ENCODE data around the gene POLA2. TPM values are rescaled to one million over a fixed set of nuclear protein-coding genes. Genes with fewer than 3 reads are reported as not detected.

Gene POLA2
- total RNA-seq, 2 experiments from 2014 or later: 55.2 to 63.8 TPM

DNA sequence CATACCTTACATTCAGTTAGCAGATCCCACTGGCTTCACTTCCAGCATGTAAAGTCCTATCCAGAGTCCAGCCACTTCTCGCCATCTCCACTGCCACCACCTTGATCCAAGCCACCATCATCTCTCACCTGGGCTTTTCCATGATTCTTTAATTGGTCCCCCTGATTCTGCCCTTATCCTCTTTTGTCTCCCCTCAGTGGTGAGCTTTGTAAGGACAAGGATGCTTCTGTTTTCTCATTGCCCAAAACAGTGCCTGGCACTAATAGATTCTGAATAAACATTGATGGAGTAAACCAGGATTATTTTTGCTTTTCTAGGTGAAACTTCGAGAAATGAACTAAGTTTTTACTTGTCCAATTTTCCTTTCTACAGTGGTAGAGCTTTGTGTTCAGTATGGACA, 4.4 kb downstream of the POLA2 start:
- H3K27me3 Mint-ChIP-seq: no peaks in the 10 kb centered on the region
- TF ChIP-seq, protein P1, sequence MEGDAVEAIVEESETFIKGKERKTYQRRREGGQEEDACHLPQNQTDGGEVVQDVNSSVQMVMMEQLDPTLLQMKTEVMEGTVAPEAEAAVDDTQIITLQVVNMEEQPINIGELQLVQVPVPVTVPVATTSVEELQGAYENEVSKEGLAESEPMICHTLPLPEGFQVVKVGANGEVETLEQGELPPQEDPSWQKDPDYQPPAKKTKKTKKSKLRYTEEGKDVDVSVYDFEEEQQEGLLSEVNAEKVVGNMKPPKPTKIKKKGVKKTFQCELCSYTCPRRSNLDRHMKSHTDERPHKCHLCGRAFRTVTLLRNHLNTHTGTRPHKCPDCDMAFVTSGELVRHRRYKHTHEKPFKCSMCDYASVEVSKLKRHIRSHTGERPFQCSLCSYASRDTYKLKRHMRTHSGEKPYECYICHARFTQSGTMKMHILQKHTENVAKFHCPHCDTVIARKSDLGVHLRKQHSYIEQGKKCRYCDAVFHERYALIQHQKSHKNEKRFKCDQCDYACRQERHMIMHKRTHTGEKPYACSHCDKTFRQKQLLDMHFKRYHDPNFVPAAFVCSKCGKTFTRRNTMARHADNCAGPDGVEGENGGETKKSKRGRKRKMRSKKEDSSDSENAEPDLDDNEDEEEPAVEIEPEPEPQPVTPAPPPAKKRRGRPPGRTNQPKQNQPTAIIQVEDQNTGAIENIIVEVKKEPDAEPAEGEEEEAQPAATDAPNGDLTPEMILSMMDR (IDR thresholded peaks at IDR 0.05): no peak
- CTCF ChIA-PET: interaction anchor here (1.0 to 3.0 kb wide), 5 partner anchors 12 to 64 kb away, joined by 3 to 16 read pairs (median 4); no protein-coding TSS in a partner anchor
- no peak overlapping the region for H3K4me3 Mint-ChIP-seq
- no peaks in the 10 kb centered on the region for H3K9me3 Mint-ChIP-seq
- DNase-seq (no peak), ATAC-seq (no peak)
- H3K36me3 Mint-ChIP-seq (ENCODE audit: low read depth): peaks cover 54% of the 10 kb centered on the region
- POLR2A ChIA-PET: interaction anchor here (0.7 to 1.2 kb wide), 5 partner anchors 11 to 64 kb away, joined by 3 to 4 read pairs (median 3); no protein-coding TSS in a partner anchor
- H3K4me1 Mint-ChIP-seq (ENCODE audit: low read depth): peaks cover 26% of the 10 kb centered on the region
- intact Hi-C loops (cut with micrococcal nuclease): no loop called here
- H3K27ac Mint-ChIP-seq: no peak overlapping the region

DNA sequence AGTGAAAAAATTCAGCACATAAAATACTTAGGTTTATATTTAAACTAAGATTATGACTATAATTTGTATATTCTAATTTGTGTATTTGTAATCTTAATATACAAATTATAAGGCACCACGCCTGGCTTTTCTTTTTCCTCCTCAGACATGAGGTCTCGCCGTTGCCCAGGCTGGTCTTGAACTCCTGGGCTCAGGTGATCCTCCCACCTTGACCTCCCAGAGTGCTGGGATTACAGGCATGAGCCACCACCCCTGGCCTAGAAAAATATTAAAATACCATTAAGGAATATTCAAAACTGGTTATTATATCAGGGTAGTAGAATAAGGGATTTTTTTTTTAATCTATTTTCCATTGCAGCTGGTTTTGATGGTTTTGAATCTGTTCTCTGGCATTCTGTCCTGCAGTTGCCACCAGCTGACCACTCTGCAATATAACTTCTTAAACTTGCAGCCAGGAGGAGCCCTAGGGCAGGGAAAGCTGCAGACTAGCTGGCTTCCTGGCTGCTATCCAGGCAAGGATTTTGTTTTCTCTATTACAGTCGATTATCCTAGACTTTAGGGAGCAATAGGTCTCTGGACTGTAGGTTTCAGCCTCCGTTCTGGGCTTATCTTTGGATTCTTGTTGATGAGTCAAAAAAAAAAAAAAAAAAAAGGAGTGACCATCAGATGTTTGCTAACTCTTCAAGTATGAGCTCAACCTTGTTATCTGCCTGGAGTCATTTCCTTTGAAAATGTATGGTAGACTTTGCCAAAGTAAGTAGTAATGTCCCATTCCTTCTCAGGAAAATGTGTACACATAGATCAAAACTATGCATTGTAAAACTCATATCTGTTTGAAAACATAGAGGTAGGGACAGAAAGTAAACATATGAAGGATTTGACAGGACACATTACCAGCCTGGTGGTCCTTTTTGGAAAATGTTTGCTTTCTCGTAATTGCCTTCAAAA, 13.2 kb downstream of the POLA2 start:
- no peak overlapping the region for H3K4me3 Mint-ChIP-seq
- no peaks in the 10 kb centered on the region for H3K27me3 Mint-ChIP-seq
- intact Hi-C loops (cut with micrococcal nuclease): loop anchor here (5.0 kb wide), 1 partner anchor 42 kb away; no protein-coding TSS in a partner anchor
- no peaks in the 10 kb centered on the region for H3K9me3 Mint-ChIP-seq
- peaks cover 12% of the 10 kb centered on the region for H3K4me1 Mint-ChIP-seq (ENCODE audit: low read depth)
- ChIA-PET CTCF (interaction anchor here (0.6 to 5.2 kb wide), 8 partner anchors 10 to 56 kb away, joined by 3 to 47 read pairs (median 6); partner anchors contain the start of gene CDC42EP2), POLR2A (interaction anchor here (0.9 to 1.4 kb wide), 3 partner anchors 12 to 13 kb away, joined by 3 to 4 read pairs (median 3); partner anchors contain the start of gene POLA2)
- peaks cover 51% of the 10 kb centered on the region for H3K36me3 Mint-ChIP-seq (ENCODE audit: low read depth)
- ATAC-seq (peak; percentile 45), DNase-seq (peak; percentile 40)
- TF ChIP-seq, protein P1 (IDR thresholded peaks at IDR 0.05): peak; percentile 64
- no peak overlapping the region for H3K27ac Mint-ChIP-seq

DNA sequence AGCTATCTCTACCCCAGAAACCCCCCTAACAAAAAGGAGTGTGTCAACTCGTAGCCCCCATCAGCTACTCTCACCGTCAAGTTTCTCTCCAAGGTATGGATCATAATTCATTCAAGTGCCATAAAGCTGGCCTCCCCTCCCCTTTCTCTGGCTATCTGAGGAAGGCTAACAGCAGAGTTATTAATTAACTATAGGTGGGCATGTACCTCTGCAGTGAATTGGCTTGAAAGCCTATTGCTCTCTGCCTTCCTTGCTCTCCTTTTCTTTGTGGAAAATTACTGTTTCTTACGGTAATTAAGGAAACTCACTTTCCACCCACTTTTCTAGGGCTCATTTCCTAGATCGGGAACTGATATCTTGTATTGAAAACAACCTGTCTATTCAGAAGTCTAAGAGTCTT, 14.1 kb downstream of the POLA2 start:
- CTCF ChIA-PET: interaction anchor here (1.3 to 5.2 kb wide), 4 partner anchors 14 to 55 kb away, joined by 3 to 47 read pairs (median 22); partner anchors contain the start of gene CDC42EP2
- no peaks in the 10 kb centered on the region for H3K27me3 Mint-ChIP-seq
- POLR2A ChIA-PET: interaction anchor here (0.9 to 1.4 kb wide), 2 partner anchors 12 to 13 kb away, joined by 3 to 4 read pairs; no protein-coding TSS in a partner anchor

DNA sequence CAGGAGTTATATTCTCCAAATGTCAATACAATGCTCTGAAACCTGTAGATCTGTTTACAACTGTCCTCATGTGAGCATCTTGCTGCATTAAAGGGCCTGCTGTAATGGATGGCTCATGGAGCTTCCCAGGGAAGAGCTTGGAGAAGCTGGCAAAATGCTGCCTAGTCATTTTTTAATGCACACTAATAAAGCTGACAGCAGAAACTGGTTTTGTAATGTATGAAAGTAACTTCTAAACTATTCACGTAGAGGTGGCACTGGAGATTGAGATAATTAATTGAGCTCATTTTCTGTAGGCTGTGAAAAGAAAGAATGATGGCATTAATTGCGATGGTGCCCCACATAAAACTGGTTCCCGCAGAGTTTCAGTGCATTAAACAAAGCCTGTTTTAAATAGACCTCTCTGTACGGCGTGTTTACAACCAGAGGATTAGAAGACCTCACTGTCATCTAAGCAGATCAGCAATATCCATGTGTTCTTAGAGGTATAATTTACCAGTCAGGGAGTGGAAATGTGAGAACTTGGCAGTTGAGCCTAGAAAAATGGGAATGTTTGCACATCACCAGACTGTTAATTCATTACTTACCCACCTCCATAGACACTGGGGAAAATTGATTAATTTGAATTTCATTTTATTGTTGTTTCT, 16.0 kb downstream of the POLA2 start:
- intact Hi-C loops (cut with micrococcal nuclease): loop anchor here (5.0 kb wide), 1 partner anchor 40 kb away; no protein-coding TSS in a partner anchor
- no peak overlapping the region for H3K27ac Mint-ChIP-seq
- CTCF ChIA-PET: interaction anchor here (0.7 to 5.9 kb wide), 5 partner anchors 12 to 52 kb away, joined by 3 to 35 read pairs (median 3); partner anchors contain the start of gene CDC42EP2
- H3K36me3 Mint-ChIP-seq (ENCODE audit: low read depth): peaks cover 63% of the 10 kb centered on the region
- H3K4me3 Mint-ChIP-seq: no peak overlapping the region
- TF ChIP-seq, protein P1 (IDR thresholded peaks at IDR 0.05): no peak
- ATAC-seq (no peak), DNase-seq (no peak)
- H3K4me1 Mint-ChIP-seq (ENCODE audit: low read depth): peaks cover 17% of the 10 kb centered on the region
- no peaks in the 10 kb centered on the region for H3K27me3 Mint-ChIP-seq
- no peaks in the 10 kb centered on the region for H3K9me3 Mint-ChIP-seq
- POLR2A ChIA-PET: interaction anchor here (0.6 to 1.4 kb wide), 3 partner anchors 37 to 58 kb away, joined by 3 to 4 read pairs (median 3); no protein-coding TSS in a partner anchor

More for the DNA sequence above, 14.1 kb downstream of the POLA2 start:
- Mint-ChIP-seq H3K4me1 (ENCODE audit: low read depth) (peaks cover 17% of the 10 kb centered on the region), H3K36me3 (ENCODE audit: low read depth) (peaks cover 55% of the 10 kb centered on the region), H3K9me3 (no peaks in the 10 kb centered on the region), H3K4me3 (no peak overlapping the region), H3K27ac (no peak overlapping the region)
- no peak for ATAC-seq
- TF ChIP-seq, protein P1 (IDR thresholded peaks at IDR 0.05): no peak
- no peak for DNase-seq
- intact Hi-C loops (cut with micrococcal nuclease): loop anchor here (5.0 kb wide), 1 partner anchor 41 kb away; no protein-coding TSS in a partner anchor
